PFSK-1 (cell line): Measurements from ENCODE around the gene HSPA12B. TPM values are rescaled to one million over a fixed set of nuclear protein-coding genes. Genes with fewer than 3 reads are reported as not detected.

Source experiments
- FOXP2 ChIP-seq: optimal IDR thresholded peaks from 2 replicates; pipeline ENCODE3; 2011; ENCODE audit warnings: borderline replicate concordance, control low read depth, inconsistent platforms; ENCODE audit not compliant: insufficient read depth; ENCODE audit errors: extremely low read length, extremely low read depth
- POLR2AphosphoS5 ChIP-seq: IDR thresholded peaks from 2 replicates; pipeline ENCODE4 v1.6.1; 2012; ENCODE audit warnings: low read depth, mild to moderate bottlenecking, control low read depth, low read length, moderate library complexity
- SIN3A ChIP-seq: IDR thresholded peaks from 2 replicates; pipeline ENCODE4 v1.6.1; 2012; ENCODE audit warnings: mild to moderate bottlenecking, low read length, moderate library complexity, borderline replicate concordance; ENCODE audit not compliant: insufficient read depth
- TAF1 ChIP-seq: IDR thresholded peaks from 2 replicates; pipeline ENCODE4 v1.6.1; 2012; ENCODE audit warnings: low read length, control low read depth, borderline replicate concordance; ENCODE audit not compliant: insufficient read depth
- polyA plus RNA-seq: library from polyadenylated mRNA; unstranded; fragments of >200 nt; gene quantifications from one replicate; pipeline ENCODE4 v1.2.1, GENCODE V29; 2012; ENCODE audit warnings: low read depth, missing spikeins; ENCODE audit not compliant: insufficient read length
- TF ChIP-seq, protein P1 (sequence below), 2 experiments: IDR thresholded peaks; 2 replicates each; pipeline versions ENCODE4 v1.6.1 to v1.8.0; 2011 to 2012; ENCODE audit warnings: low read depth in 2 of 2, low read length in 2 of 2, control low read depth in 1 of 2, inconsistent platforms in 1 of 2, mild to moderate bottlenecking in 1 of 2, moderate library complexity in 1 of 2; ENCODE audit not compliant: insufficient read depth in 1 of 2

HSPA12B gene, protein sequence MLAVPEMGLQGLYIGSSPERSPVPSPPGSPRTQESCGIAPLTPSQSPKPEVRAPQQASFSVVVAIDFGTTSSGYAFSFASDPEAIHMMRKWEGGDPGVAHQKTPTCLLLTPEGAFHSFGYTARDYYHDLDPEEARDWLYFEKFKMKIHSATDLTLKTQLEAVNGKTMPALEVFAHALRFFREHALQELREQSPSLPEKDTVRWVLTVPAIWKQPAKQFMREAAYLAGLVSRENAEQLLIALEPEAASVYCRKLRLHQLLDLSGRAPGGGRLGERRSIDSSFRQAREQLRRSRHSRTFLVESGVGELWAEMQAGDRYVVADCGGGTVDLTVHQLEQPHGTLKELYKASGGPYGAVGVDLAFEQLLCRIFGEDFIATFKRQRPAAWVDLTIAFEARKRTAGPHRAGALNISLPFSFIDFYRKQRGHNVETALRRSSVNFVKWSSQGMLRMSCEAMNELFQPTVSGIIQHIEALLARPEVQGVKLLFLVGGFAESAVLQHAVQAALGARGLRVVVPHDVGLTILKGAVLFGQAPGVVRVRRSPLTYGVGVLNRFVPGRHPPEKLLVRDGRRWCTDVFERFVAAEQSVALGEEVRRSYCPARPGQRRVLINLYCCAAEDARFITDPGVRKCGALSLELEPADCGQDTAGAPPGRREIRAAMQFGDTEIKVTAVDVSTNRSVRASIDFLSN
- polyA plus RNA-seq = 1.1 TPM

DNA sequence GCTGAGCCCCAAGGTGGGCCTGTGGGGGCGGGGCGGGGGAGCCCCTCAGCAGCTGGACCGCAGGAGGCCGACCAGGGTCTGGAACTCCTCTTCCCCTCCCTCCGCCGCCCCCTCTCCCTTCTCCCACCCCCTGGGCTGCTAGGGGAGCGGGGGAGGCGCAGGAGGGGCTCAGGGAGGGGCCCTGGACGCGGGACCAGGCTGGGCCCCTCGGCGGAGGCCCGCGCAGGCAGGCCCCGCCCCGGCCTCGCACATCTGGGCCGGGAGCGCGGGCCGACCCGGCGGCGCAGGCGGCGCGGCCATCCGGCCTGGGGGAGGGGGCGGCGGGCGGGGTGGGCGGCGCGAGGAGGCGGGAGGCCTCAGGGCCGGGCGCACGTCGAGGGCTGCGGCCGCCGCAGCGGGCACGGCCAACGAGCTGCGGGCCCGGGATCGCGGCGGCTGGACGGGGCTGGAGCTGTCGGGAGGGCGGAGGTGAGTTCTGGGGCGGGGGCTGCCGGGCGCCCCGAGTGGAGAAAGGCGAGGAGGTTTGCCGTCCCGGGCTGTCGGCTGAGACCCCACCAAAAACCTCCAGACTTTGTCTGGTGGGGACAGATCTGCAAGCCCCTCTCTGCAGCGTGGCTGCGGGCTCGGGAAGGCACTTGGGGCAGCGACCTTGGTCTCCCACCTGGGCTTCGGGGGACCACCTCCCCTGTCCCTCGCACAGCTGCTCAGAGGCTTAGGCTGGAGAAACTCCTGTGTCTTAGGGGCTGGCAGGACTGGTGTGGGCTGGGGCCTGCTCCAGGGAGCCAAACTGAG is at the start of gene HSPA12B:
Gene HSPA12B, plus strand, starts transcription at position 359 of the 792 bp plus-strand sequence. CDS start 5,990 bp downstream, outside the sequence.
- TF ChIP-seq, protein P1, sequence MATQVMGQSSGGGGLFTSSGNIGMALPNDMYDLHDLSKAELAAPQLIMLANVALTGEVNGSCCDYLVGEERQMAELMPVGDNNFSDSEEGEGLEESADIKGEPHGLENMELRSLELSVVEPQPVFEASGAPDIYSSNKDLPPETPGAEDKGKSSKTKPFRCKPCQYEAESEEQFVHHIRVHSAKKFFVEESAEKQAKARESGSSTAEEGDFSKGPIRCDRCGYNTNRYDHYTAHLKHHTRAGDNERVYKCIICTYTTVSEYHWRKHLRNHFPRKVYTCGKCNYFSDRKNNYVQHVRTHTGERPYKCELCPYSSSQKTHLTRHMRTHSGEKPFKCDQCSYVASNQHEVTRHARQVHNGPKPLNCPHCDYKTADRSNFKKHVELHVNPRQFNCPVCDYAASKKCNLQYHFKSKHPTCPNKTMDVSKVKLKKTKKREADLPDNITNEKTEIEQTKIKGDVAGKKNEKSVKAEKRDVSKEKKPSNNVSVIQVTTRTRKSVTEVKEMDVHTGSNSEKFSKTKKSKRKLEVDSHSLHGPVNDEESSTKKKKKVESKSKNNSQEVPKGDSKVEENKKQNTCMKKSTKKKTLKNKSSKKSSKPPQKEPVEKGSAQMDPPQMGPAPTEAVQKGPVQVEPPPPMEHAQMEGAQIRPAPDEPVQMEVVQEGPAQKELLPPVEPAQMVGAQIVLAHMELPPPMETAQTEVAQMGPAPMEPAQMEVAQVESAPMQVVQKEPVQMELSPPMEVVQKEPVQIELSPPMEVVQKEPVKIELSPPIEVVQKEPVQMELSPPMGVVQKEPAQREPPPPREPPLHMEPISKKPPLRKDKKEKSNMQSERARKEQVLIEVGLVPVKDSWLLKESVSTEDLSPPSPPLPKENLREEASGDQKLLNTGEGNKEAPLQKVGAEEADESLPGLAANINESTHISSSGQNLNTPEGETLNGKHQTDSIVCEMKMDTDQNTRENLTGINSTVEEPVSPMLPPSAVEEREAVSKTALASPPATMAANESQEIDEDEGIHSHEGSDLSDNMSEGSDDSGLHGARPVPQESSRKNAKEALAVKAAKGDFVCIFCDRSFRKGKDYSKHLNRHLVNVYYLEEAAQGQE (IDR thresholded peaks at IDR 0.05; ENCODE audit: insufficient read depth in 1 of 2, low read depth in 2 of 2, low read length in 2 of 2) = no peak

DNA sequence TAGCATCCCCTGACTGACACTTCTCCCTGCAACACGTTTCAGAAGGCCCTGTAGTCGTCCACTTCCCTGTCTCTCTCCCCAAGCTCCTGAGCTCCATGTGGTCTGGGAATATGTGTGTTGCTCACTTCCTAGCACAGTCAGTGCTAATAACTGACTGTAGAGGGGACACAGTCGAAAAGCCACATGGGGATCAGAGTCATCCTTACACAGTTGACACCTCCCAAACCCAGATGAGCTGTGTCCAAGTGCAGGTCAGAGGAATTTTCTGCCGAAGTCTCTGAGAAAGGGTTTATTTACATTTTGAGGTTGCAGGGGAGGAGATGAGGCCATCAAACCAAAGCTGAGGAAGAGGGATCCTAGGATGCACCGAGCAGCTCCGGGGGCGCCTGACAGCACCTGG is 47.1 kb upstream of the HSPA12B start:
- TF ChIP-seq SIN3A (no peak), FOXP2 (no peak), POLR2AphosphoS5 (no peak), TAF1 (no peak)
- TF ChIP-seq, protein P1 (IDR thresholded peaks at IDR 0.05; ENCODE audit: insufficient read depth in 1 of 2, low read depth in 2 of 2, low read length in 2 of 2) = no peak

DNA sequence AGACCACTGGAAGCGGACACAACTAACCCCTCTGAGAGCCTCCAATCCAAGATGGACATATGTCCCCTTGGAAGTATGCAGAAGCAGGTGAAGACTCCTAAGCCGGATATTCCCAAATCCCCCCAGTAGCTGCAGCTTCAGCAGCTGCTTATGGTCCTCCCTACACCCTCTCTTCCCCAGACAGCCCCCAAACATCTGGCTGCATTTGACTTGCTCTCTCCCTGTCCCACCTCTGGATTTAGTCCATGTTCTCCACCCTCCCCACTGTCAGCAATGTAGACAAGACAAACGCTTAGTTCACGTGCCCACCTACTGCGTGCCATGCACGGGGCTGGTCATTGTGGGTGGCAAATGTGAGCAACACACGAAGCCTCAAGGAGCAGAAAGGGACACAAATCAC is 46.1 kb upstream of the HSPA12B start:
- no peak for TF ChIP-seq TAF1
- TF ChIP-seq, protein P1 (IDR thresholded peaks at IDR 0.05; ENCODE audit: insufficient read depth in 1 of 2, low read depth in 2 of 2, low read length in 2 of 2) = no peak
- TF ChIP-seq POLR2AphosphoS5 = no peak
- no peak for TF ChIP-seq SIN3A
- TF ChIP-seq FOXP2 = no peak

DNA sequence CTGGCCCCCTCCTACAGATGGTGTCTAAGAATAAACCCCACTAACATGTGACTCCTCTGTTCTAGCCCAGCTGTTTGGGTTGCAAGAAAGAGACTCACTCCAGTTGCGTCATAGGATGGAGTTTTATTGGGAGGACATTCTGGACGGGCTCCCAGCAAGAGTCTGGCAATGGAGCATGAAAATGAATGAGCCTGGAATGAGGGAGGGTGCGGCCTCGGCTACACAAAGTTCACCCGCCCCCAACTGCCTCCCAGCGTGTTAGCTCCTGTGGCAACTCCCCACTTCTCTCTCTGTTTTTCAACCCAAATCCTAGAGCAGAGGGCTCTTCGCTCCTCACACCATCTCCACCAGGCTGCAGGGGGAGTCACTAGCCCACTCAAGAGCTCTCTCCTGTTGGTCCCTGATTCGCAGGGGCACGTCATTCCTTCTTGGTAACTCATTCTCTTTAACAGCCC is 45.6 kb upstream of the HSPA12B start:
- TF ChIP-seq FOXP2 (no peak), POLR2AphosphoS5 (no peak), SIN3A (no peak), TAF1 (no peak)
- TF ChIP-seq, protein P1 (IDR thresholded peaks at IDR 0.05; ENCODE audit: insufficient read depth in 1 of 2, low read depth in 2 of 2, low read length in 2 of 2) = no peak
